DOHH2 (cell line): ENCODE measurements around the gene EXOSC7.

Source experiments
- CTCF ChIP-seq: fragments of 200-600 bp; sonication (generic); IDR thresholded peaks from one replicate; pipeline ENCODE4 v1.5.1; 2014; ENCODE audit warnings: antibody characterized with exemption, mild to moderate bottlenecking, low read depth, low read length; ENCODE audit not compliant: poor library complexity, severe bottlenecking
- EZH2phosphoT487 ChIP-seq: fragments of 200-600 bp; sonication (generic); IDR thresholded peaks from 2 replicates; pipeline ENCODE4 v1.6.1; 2017; ENCODE audit warnings: borderline replicate concordance, mild to moderate bottlenecking, antibody characterized with exemption, low read length, moderate library complexity, mixed read lengths

- no peak for TF ChIP-seq CTCF
- no peak for TF ChIP-seq EZH2phosphoT487
These were observed 41.8 kb downstream of the EXOSC7 start for GRCh38 chr3:45017821-45018220.
